Esophagus squamous epithelium (tissue), 4 donors: Measurements from ENCODE around the gene CCDC28A.

Experiments
- POLR2A ChIP-seq, 4 donors: fragments of 450-650 bp; IDR thresholded peaks; one replicate each; pipeline ENCODE4 v1.6.1; 2017; ENCODE audit warnings: antibody characterized with exemption in 4 of 4, mild to moderate bottlenecking in 4 of 4, moderate library complexity in 3 of 4
- TF ChIP-seq, protein P1 (sequence below), 6 experiments: fragments of 450-650 bp in 4 of 6; fragments of 200-600 bp in 2 of 6; sonication (generic) in 2 of 6; IDR thresholded peaks; one replicate each; pipeline ENCODE4 v1.5.1; 2016 to 2019; ENCODE audit warnings: antibody characterized with exemption in 6 of 6, mild to moderate bottlenecking in 4 of 6, moderate library complexity in 4 of 6

- TF ChIP-seq, protein P1, sequence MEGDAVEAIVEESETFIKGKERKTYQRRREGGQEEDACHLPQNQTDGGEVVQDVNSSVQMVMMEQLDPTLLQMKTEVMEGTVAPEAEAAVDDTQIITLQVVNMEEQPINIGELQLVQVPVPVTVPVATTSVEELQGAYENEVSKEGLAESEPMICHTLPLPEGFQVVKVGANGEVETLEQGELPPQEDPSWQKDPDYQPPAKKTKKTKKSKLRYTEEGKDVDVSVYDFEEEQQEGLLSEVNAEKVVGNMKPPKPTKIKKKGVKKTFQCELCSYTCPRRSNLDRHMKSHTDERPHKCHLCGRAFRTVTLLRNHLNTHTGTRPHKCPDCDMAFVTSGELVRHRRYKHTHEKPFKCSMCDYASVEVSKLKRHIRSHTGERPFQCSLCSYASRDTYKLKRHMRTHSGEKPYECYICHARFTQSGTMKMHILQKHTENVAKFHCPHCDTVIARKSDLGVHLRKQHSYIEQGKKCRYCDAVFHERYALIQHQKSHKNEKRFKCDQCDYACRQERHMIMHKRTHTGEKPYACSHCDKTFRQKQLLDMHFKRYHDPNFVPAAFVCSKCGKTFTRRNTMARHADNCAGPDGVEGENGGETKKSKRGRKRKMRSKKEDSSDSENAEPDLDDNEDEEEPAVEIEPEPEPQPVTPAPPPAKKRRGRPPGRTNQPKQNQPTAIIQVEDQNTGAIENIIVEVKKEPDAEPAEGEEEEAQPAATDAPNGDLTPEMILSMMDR (IDR thresholded peaks at IDR 0.05) = no peak
- no peak for TF ChIP-seq POLR2A (IDR thresholded peaks at IDR 0.05)
Observed at GRCh38 chr6:138815221-138815620, 41.7 kb downstream of the CCDC28A start.
